Measurements from ENCODE around the gene HTT.

GRCh38 chr4:3070709-3071500, 3.6 kb upstream of the HTT start:
- TF ChIP-seq CTCF (IDR thresholded peaks at IDR 0.05) (no peak), POLR2A (IDR thresholded peaks at IDR 0.05) (no peak), POLR2AphosphoS5 (IDR thresholded peaks at IDR 0.05) (no peak), EP300 (IDR thresholded peaks at IDR 0.05) (no peak)
